Mammary epithelial cell (primary cell): Measurements from ENCODE around the gene ALDH2.

Experiments used
- EZH2 ChIP-seq: IDR thresholded peaks from 2 replicates; pipeline ENCODE4 v1.6.1; 2012; ENCODE audit warnings: low read length, inconsistent platforms, borderline replicate concordance
- TF ChIP-seq, protein P1 (sequence below), 2 donors: IDR thresholded peaks in 1 of 2; conservative IDR thresholded peaks in 1 of 2; 2 replicates each; pipeline ENCODE4 v1.5.1; 2011 to 2012; ENCODE audit warnings: inconsistent platforms in 2 of 2, low read length in 2 of 2, mild to moderate bottlenecking in 2 of 2, control low read depth in 1 of 2, low read depth in 1 of 2; ENCODE audit not compliant: insufficient read depth in 1 of 2; ENCODE audit errors: extremely low read depth in 1 of 2

DNA sequence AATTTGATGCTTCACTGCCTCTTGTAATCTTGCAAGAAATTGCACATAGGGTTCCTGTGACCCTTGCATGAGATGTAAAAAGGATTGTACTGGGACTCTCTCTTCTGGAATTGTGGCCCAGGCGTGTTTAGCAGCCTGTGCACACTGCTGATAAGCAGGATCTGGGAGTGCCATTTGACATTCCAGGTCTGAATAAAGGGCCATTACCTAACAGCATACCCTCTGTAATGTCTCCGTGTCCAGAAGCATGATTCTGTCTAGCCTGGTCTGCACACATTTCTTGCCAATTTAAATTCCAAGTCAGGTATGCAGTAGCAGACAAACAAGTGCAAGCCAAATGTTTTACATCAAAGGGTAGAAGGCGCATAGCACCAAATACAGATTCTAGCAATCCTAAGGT, 57.2 kb downstream of the ALDH2 start:
- TF ChIP-seq, protein P1, sequence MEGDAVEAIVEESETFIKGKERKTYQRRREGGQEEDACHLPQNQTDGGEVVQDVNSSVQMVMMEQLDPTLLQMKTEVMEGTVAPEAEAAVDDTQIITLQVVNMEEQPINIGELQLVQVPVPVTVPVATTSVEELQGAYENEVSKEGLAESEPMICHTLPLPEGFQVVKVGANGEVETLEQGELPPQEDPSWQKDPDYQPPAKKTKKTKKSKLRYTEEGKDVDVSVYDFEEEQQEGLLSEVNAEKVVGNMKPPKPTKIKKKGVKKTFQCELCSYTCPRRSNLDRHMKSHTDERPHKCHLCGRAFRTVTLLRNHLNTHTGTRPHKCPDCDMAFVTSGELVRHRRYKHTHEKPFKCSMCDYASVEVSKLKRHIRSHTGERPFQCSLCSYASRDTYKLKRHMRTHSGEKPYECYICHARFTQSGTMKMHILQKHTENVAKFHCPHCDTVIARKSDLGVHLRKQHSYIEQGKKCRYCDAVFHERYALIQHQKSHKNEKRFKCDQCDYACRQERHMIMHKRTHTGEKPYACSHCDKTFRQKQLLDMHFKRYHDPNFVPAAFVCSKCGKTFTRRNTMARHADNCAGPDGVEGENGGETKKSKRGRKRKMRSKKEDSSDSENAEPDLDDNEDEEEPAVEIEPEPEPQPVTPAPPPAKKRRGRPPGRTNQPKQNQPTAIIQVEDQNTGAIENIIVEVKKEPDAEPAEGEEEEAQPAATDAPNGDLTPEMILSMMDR (conservative IDR thresholded peaks at IDR 0.05 in 1 of 2, IDR thresholded peaks at IDR 0.05 in 1 of 2; ENCODE audit: extremely low read depth in 1 of 2, insufficient read depth in 1 of 2, low read depth in 1 of 2, low read length in 2 of 2) = no peak
- no peak for TF ChIP-seq EZH2
